ENCODE measurements around the gene C1orf232.
A peak's percentile ranks its signal among the peaks of the same experiment; 100 is the strongest.

C1orf232 gene

GRCh38 chr1:26175346-26175745 lies 6.6 kb upstream of the C1orf232 start:
- H3K4me3 ChIP-seq (ENCODE audit: low read length), result no peak overlapping the region
- H3K27me3 ChIP-seq (ENCODE audit: insufficient read depth, low read length), result no peaks in the 10 kb centered on the region
- no peaks in the 10 kb centered on the region for H3K9me3 ChIP-seq (ENCODE audit: insufficient read depth, low read depth, low read length)
- no peak overlapping the region for H3K27ac ChIP-seq (ENCODE audit: low read length)
- peaks cover 4% of the 10 kb centered on the region; the same call in 1 of the 2 replicates for H3K4me1 ChIP-seq (ENCODE audit: insufficient read depth, low read length)
- peaks cover 6% of the 10 kb centered on the region; the same call in 1 of the 2 replicates for H3K36me3 ChIP-seq (ENCODE audit: insufficient read depth, low read depth, low read length)
- no peak overlapping the region for H3K9ac ChIP-seq (ENCODE audit: low read depth, low read length)

- Histone ChIP-seq H3K4me3 (ENCODE audit: low read length) (peak within 1 kb of the TSS; percentile 75), H3K27ac (ENCODE audit: low read length) (no peak within 1 kb of the TSS), H3K9ac (ENCODE audit: low read depth, low read length) (no peak within 1 kb of the TSS; the same call in 1 of the 2 replicates)
Measured at GRCh38 chr1:26171084-26172072, 2.6 kb upstream of the C1orf232 start, which contains the start of gene ZNF593OS. ZNF593OS (minus strand) TSS chr1:26171832; CDS start chr1:26171661, 171 bp downstream.

GRCh38 chr1:26170472-26170821 lies 1.7 kb upstream of the C1orf232 start:
- peaks cover 6% of the 10 kb centered on the region; the same call in 1 of the 2 replicates for H3K36me3 ChIP-seq (ENCODE audit: insufficient read depth, low read depth, low read length)
- peaks cover 30% of the 10 kb centered on the region for H3K27me3 ChIP-seq (ENCODE audit: insufficient read depth, low read length)
- H3K27ac ChIP-seq (ENCODE audit: low read length), result no peak overlapping the region
- peak overlapping the region; percentile 75 for H3K4me3 ChIP-seq (ENCODE audit: low read length)
- peaks cover 18% of the 10 kb centered on the region for H3K4me1 ChIP-seq (ENCODE audit: insufficient read depth, low read length)
- H3K9me3 ChIP-seq (ENCODE audit: insufficient read depth, low read depth, low read length), result no peaks in the 10 kb centered on the region
- peak overlapping the region; percentile 80; the same call in 1 of the 2 replicates for H3K9ac ChIP-seq (ENCODE audit: low read depth, low read length)

More at GRCh38 chr1:26171084-26172072, 2.6 kb upstream of the C1orf232 start, which contains the start of gene ZNF593OS:
- peaks cover 11% of the 10 kb centered on the region for H3K4me1 ChIP-seq (ENCODE audit: insufficient read depth, low read length)
- H3K36me3 ChIP-seq (ENCODE audit: insufficient read depth, low read depth, low read length), result peaks cover 6% of the 10 kb centered on the region; the same call in 1 of the 2 replicates
- no peaks in the 10 kb centered on the region for H3K9me3 ChIP-seq (ENCODE audit: insufficient read depth, low read depth, low read length)
- peaks cover 22% of the 10 kb centered on the region for H3K27me3 ChIP-seq (ENCODE audit: insufficient read depth, low read length)

GRCh38 chr1:26169669-26170471 lies 1.1 kb upstream of the C1orf232 start, which contains the start of gene ZNF593:
ZNF593 (plus strand) TSS chr1:26169908; CDS start chr1:26169984, 76 bp downstream.
- H3K9ac ChIP-seq (ENCODE audit: low read depth, low read length), result peak within 1 kb of the TSS; percentile 80; the same call in 1 of the 2 replicates
- H3K9me3 ChIP-seq (ENCODE audit: insufficient read depth, low read depth, low read length), result no peaks in the 10 kb centered on the region
- peaks cover 36% of the 10 kb centered on the region for H3K27me3 ChIP-seq (ENCODE audit: insufficient read depth, low read length)
- peaks cover 23% of the 10 kb centered on the region for H3K4me1 ChIP-seq (ENCODE audit: insufficient read depth, low read length)
- H3K4me3 ChIP-seq (ENCODE audit: low read length), result peak within 1 kb of the TSS; percentile 75
- peak within 1 kb of the TSS; percentile 22 for H3K27ac ChIP-seq (ENCODE audit: low read length)
- H3K36me3 ChIP-seq (ENCODE audit: insufficient read depth, low read depth, low read length), result peaks cover 6% of the 10 kb centered on the region; the same call in 1 of the 2 replicates

GRCh38 chr1:26169198-26169554 lies 413 bp upstream of the C1orf232 start:
- H3K4me1 ChIP-seq (ENCODE audit: insufficient read depth, low read length), result peaks cover 23% of the 10 kb centered on the region
- peaks cover 6% of the 10 kb centered on the region; the same call in 1 of the 2 replicates for H3K36me3 ChIP-seq (ENCODE audit: insufficient read depth, low read depth, low read length)
- no peaks in the 10 kb centered on the region for H3K9me3 ChIP-seq (ENCODE audit: insufficient read depth, low read depth, low read length)
- H3K9ac ChIP-seq (ENCODE audit: low read depth, low read length), result peak overlapping the region; percentile 80; the same call in 1 of the 2 replicates
- H3K27ac ChIP-seq (ENCODE audit: low read length), result no peak overlapping the region
- peak overlapping the region; percentile 75; the same call in 1 of the 2 replicates for H3K4me3 ChIP-seq (ENCODE audit: low read length)
- H3K27me3 ChIP-seq (ENCODE audit: insufficient read depth, low read length), result peaks cover 43% of the 10 kb centered on the region

- no peak overlapping the region for H3K9ac ChIP-seq (ENCODE audit: low read depth, low read length)
- peaks cover 23% of the 10 kb centered on the region for H3K4me1 ChIP-seq (ENCODE audit: insufficient read depth, low read length)
- no peaks in the 10 kb centered on the region for H3K9me3 ChIP-seq (ENCODE audit: insufficient read depth, low read depth, low read length)
- no peak overlapping the region for H3K27ac ChIP-seq (ENCODE audit: low read length)
- no peak overlapping the region for H3K4me3 ChIP-seq (ENCODE audit: low read length)
- peaks cover 6% of the 10 kb centered on the region; the same call in 1 of the 2 replicates for H3K36me3 ChIP-seq (ENCODE audit: insufficient read depth, low read depth, low read length)
- H3K27me3 ChIP-seq (ENCODE audit: insufficient read depth, low read length), result peaks cover 67% of the 10 kb centered on the region
Measured at GRCh38 chr1:26166719-26167281, 2.0 kb downstream of the C1orf232 start.

GRCh38 chr1:26164861-26165842 lies 3.6 kb downstream of the C1orf232 start:
- Histone ChIP-seq H3K36me3 (ENCODE audit: insufficient read depth, low read depth, low read length) (no peaks in the 10 kb centered on the region), H3K4me3 (ENCODE audit: low read length) (peak overlapping the region; percentile 73), H3K27ac (ENCODE audit: low read length) (no peak overlapping the region), H3K9me3 (ENCODE audit: insufficient read depth, low read depth, low read length) (no peaks in the 10 kb centered on the region), H3K9ac (ENCODE audit: low read depth, low read length) (peak overlapping the region; percentile 74; the same call in 1 of the 2 replicates), H3K4me1 (ENCODE audit: insufficient read depth, low read length) (peaks cover 18% of the 10 kb centered on the region; the same call in 1 of the 2 replicates), H3K27me3 (ENCODE audit: insufficient read depth, low read length) (peaks cover 83% of the 10 kb centered on the region)

GRCh38 chr1:26164036-26164860 lies 4.5 kb downstream of the C1orf232 start:
- H3K4me3 ChIP-seq (ENCODE audit: low read length), result peak overlapping the region; percentile 73
- no peaks in the 10 kb centered on the region for H3K36me3 ChIP-seq (ENCODE audit: insufficient read depth, low read depth, low read length)
- peaks cover 15% of the 10 kb centered on the region; the same call in 1 of the 2 replicates for H3K4me1 ChIP-seq (ENCODE audit: insufficient read depth, low read length)
- H3K27me3 ChIP-seq (ENCODE audit: insufficient read depth, low read length), result peaks cover 89% of the 10 kb centered on the region
- no peak overlapping the region for H3K27ac ChIP-seq (ENCODE audit: low read length)
- H3K9me3 ChIP-seq (ENCODE audit: insufficient read depth, low read depth, low read length), result no peaks in the 10 kb centered on the region
- peak overlapping the region; percentile 74; the same call in 1 of the 2 replicates for H3K9ac ChIP-seq (ENCODE audit: low read depth, low read length)

- Histone ChIP-seq H3K27ac (ENCODE audit: low read length) (no peak overlapping the region), H3K36me3 (ENCODE audit: insufficient read depth, low read depth, low read length) (no peaks in the 10 kb centered on the region), H3K4me1 (ENCODE audit: insufficient read depth, low read length) (peaks cover 12% of the 10 kb centered on the region; the same call in 1 of the 2 replicates), H3K9me3 (ENCODE audit: insufficient read depth, low read depth, low read length) (no peaks in the 10 kb centered on the region), H3K27me3 (ENCODE audit: insufficient read depth, low read length) (peaks cover 89% of the 10 kb centered on the region), H3K4me3 (ENCODE audit: low read length) (peak overlapping the region; percentile 38; the same call in 1 of the 2 replicates), H3K9ac (ENCODE audit: low read depth, low read length) (no peak overlapping the region)
Measured at GRCh38 chr1:26163684-26164035, 5.1 kb downstream of the C1orf232 start.

All from iPS-20b (cell line).